ENCODE measurements around the gene DNAJC17.

DNA sequence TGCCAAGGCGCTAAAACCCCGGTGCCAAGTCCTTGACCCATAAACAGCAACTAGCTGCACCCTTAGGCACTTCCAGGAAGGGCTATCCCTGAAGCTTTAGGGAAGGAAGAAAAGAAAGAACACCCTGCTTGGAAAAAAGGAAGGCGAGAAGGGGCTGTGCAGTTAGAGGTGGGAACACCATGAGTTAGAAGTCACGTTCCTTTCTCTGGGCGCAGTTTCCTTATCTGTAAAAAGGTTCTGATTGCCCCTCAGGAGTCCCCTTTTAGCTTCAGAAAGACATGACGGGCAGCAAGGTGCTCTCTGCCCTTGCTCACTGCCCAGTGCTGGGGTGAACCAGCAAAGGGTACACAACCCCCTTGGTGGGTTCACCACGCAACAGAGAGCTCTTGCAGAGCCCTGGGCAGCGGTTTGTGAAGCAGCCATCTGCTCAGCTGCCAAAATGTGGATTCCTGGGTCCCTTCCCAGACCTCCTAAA lies 42.6 kb downstream of the DNAJC17 start:
- no peak for TF ChIP-seq EZH2phosphoT487 (IDR thresholded peaks at IDR 0.05)
- TF ChIP-seq, protein P1, sequence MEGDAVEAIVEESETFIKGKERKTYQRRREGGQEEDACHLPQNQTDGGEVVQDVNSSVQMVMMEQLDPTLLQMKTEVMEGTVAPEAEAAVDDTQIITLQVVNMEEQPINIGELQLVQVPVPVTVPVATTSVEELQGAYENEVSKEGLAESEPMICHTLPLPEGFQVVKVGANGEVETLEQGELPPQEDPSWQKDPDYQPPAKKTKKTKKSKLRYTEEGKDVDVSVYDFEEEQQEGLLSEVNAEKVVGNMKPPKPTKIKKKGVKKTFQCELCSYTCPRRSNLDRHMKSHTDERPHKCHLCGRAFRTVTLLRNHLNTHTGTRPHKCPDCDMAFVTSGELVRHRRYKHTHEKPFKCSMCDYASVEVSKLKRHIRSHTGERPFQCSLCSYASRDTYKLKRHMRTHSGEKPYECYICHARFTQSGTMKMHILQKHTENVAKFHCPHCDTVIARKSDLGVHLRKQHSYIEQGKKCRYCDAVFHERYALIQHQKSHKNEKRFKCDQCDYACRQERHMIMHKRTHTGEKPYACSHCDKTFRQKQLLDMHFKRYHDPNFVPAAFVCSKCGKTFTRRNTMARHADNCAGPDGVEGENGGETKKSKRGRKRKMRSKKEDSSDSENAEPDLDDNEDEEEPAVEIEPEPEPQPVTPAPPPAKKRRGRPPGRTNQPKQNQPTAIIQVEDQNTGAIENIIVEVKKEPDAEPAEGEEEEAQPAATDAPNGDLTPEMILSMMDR (IDR thresholded peaks at IDR 0.05), result no peak
- no peak for TF ChIP-seq EZH2 (IDR thresholded peaks at IDR 0.05)

Data from neural progenitor cell (in vitro differentiated cells).